ENCODE data around the gene ZNF197.
A peak's percentile ranks its signal among the peaks of the same experiment; 100 is the strongest.
"Not testable (repeated sequence)": the region's sequence is repeated elsewhere in the genome, so short reads cannot be mapped to it uniquely, and the experiment has no call there.

ZNF197 gene

GRCh38 chr3:44665173-44665572 lies 40.3 kb downstream of the ZNF197 start:
- no peak for DNase-seq

GRCh38 chr3:44666346-44666745 lies 41.5 kb downstream of the ZNF197 start:
- DNase-seq = no peak

GRCh38 chr3:44669760-44670159 lies 44.9 kb downstream of the ZNF197 start:
- DNase-seq = no peak

- not testable (repeated sequence) for DNase-seq
These were observed 48.6 kb downstream of the ZNF197 start for GRCh38 chr3:44673466-44673865.

- DNase-seq = no peak
These were observed 49.4 kb downstream of the ZNF197 start for GRCh38 chr3:44674211-44674610.

- no peak for DNase-seq
These were observed 53.8 kb downstream of the ZNF197 start for GRCh38 chr3:44678480-44679116.

GRCh38 chr3:44680921-44681455 lies 56.2 kb downstream of the ZNF197 start:
- no peak for DNase-seq

GRCh38 chr3:44682182-44682896 lies 57.5 kb downstream of the ZNF197 start:
- DNase-seq = no peak

GRCh38 chr3:44685128-44685800 lies 60.4 kb downstream of the ZNF197 start:
- peak; percentile 18 to 34 for DNase-seq

GRCh38 chr3:44687898-44688297 lies 63.1 kb downstream of the ZNF197 start:
- no peak for DNase-seq
